Kidney (tissue), 14 donors: Measurements from ENCODE around the gene LPIN3. TPM values are rescaled to one million over a fixed set of nuclear protein-coding genes. Genes with fewer than 3 reads are reported as not detected.

Experiments
- DNase-seq, 5 donors: peaks; one replicate each; pipeline ENCODE4 v3.0.0-alpha.2; 2013 to 2020
- FAIRE-seq: peaks from 2 replicates; lab custom pipeline; 2012; peaks lifted over from hg19 to GRCh38; lab: Jason Lieb, UNC
- H3K27ac ChIP-seq, 2 donors: one replicate each; pipeline ENCODE4 v1.7.0; 2013; ENCODE audit warnings: low read depth in 2 of 2, low read length in 2 of 2, inconsistent platforms in 1 of 2
- H3K27me3 ChIP-seq: one replicate; pipeline ENCODE4 v1.7.1; 2013; ENCODE audit warnings: low read length, inconsistent platforms; ENCODE audit not compliant: control insufficient read depth, insufficient read depth
- H3K36me3 ChIP-seq, 3 donors: one replicate each; pipeline versions ENCODE4 v1.7.0 to v1.7.1; 2013; ENCODE audit warnings: low read length in 3 of 3, control low read depth in 1 of 3, inconsistent platforms in 1 of 3; ENCODE audit not compliant: insufficient read depth in 3 of 3, control insufficient read depth in 2 of 3
- H3K4me1 ChIP-seq, 3 donors: one replicate each; pipeline versions ENCODE4 v1.7.0 to v1.7.1; 2013; ENCODE audit warnings: low read length in 3 of 3, inconsistent platforms in 1 of 3, low read depth in 1 of 3; ENCODE audit not compliant: control insufficient read depth in 2 of 3, insufficient read depth in 2 of 3
- H3K4me3 ChIP-seq, 3 donors: one replicate each; pipeline versions ENCODE4 v1.7.0 to v1.8.1; 2013; ENCODE audit warnings: low read length in 3 of 3, control low read depth in 1 of 3, inconsistent platforms in 1 of 3
- H3K9ac ChIP-seq, 3 donors: one replicate each; pipeline versions ENCODE4 v1.7.0 to v1.7.1; 2013; ENCODE audit warnings: low read length in 3 of 3, control low read depth in 1 of 3, inconsistent platforms in 1 of 3
- H3K9me3 ChIP-seq, 3 donors: one replicate each; pipeline versions ENCODE4 v1.7.0 to v1.7.1; 2013; ENCODE audit warnings: low read length in 3 of 3, control low read depth in 1 of 3, inconsistent platforms in 1 of 3; ENCODE audit not compliant: control insufficient read depth in 2 of 3, insufficient read depth in 1 of 3
- CTCF ChIP-seq: IDR thresholded peaks from 3 replicates; pipeline ENCODE4 v1.5.1; 2012; ENCODE audit warnings: mild to moderate bottlenecking, moderate library complexity, borderline replicate concordance; ENCODE audit not compliant: insufficient read depth; ENCODE audit errors: extremely low read depth
- intact Hi-C: fragments of 100-400 bp; cut with DNase I; formaldehyde crosslinking; loops from one replicate; pipeline ENCODE4 v1.11.1; 2022
- polyA plus RNA-seq: library from polyadenylated mRNA; stranded (reverse); fragments of 350-450 nt; fragmentation: Illumina TruSeq; extraction: RNeasy Lipid Tissue Mini Kit (QIAGEN cat#74804); gene quantifications from one replicate; pipeline ENCODE4 v1.2.3, GENCODE V29; 2014; ENCODE audit warnings: low read depth, low replicate concordance; ENCODE audit not compliant: insufficient read depth
- total RNA-seq: library from RNA; stranded (reverse); fragmentation: NEBNext Ultra II Directional; extraction: Animal tissue kit (Norgen Biotek cat#: 25700); gene quantifications from one replicate; pipeline ENCODE4 v1.2.1, GENCODE V29; 2021
- donor health status: control.
- donor health status: control.
- donor health status: control.
- donor health status: control.
- donor health status: control.
- donor health status: DM: yes; HTN: yes; CAD: no.
- donor health status: Normal renal cell carcinoma (clear cell type).

The LPIN3 gene
- total and polyA plus RNA-seq, 2 donors from 2014 or later = 29.4 to 31.6 TPM

GRCh38 chr20:41345729-41346067 is 5.1 kb downstream of the LPIN3 start:
- Histone ChIP-seq H3K4me1 (peaks cover 0 to 11% (median 9%) of the 10 kb centered on the region in 3 donors), H3K27ac (no peak overlapping the region), H3K9ac (no peak overlapping the region), H3K27me3 (no peaks in the 10 kb centered on the region), H3K9me3 (no peaks in the 10 kb centered on the region), H3K36me3 (peaks cover 0 to 32% (median 14%) of the 10 kb centered on the region in 3 donors), H3K4me3 (no peak overlapping the region)
- no peak for TF ChIP-seq CTCF
- DNase-seq = peak in 1 of 5 donors; percentile 72
- intact Hi-C loops = no loop called here
- no peak for FAIRE-seq

GRCh38 chr20:41347523-41348429 is 7.2 kb downstream of the LPIN3 start:
- Histone ChIP-seq H3K4me1 (peaks cover 0 to 7% (median 3%) of the 10 kb centered on the region in 3 donors), H3K4me3 (no peak overlapping the region), H3K36me3 (peaks cover 0 to 40% (median 23%) of the 10 kb centered on the region in 3 donors), H3K27me3 (no peaks in the 10 kb centered on the region), H3K9me3 (no peaks in the 10 kb centered on the region), H3K9ac (no peak overlapping the region), H3K27ac (no peak overlapping the region)
- TF ChIP-seq CTCF = no peak
- peak in 2 of 5 donors; percentile 53 to 55 for DNase-seq
- intact Hi-C loops = no loop called here
- no peak for FAIRE-seq

- H3K9ac ChIP-seq = no peak overlapping the region
- H3K27ac ChIP-seq = no peak overlapping the region
- FAIRE-seq (no peak), DNase-seq (peak in 1 of 5 donors; percentile 59)
- no peak overlapping the region for H3K4me3 ChIP-seq
- H3K36me3 ChIP-seq = peaks cover 0 to 46% (median 23%) of the 10 kb centered on the region in 3 donors
- intact Hi-C loops = no loop called here
- H3K27me3 ChIP-seq = no peaks in the 10 kb centered on the region
- H3K4me1 ChIP-seq = peaks cover 0 to 5% (median 0%) of the 10 kb centered on the region in 3 donors
- TF ChIP-seq CTCF = no peak
- H3K9me3 ChIP-seq = no peaks in the 10 kb centered on the region
Observed at GRCh38 chr20:41348430-41349172, 8.0 kb downstream of the LPIN3 start.
